Stimulated activated CD8-positive, alpha-beta memory T cell treated with anti-CD3 and anti-CD28 coated beads, Interleukin-15, amount 100 ng/mL, for 48 hours (primary cell): Measurements from ENCODE around the gene TM9SF1.
A peak's percentile ranks its signal among the peaks of the same experiment; 100 is the strongest.

Experiments
- DNase-seq, 2 donors: peaks; one replicate each; pipeline ENCODE4 v3.0.0-alpha.2; 2020; ENCODE audit warnings: low read depth in 2 of 2

The TM9SF1 gene, protein sequence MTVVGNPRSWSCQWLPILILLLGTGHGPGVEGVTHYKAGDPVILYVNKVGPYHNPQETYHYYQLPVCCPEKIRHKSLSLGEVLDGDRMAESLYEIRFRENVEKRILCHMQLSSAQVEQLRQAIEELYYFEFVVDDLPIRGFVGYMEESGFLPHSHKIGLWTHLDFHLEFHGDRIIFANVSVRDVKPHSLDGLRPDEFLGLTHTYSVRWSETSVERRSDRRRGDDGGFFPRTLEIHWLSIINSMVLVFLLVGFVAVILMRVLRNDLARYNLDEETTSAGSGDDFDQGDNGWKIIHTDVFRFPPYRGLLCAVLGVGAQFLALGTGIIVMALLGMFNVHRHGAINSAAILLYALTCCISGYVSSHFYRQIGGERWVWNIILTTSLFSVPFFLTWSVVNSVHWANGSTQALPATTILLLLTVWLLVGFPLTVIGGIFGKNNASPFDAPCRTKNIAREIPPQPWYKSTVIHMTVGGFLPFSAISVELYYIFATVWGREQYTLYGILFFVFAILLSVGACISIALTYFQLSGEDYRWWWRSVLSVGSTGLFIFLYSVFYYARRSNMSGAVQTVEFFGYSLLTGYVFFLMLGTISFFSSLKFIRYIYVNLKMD

DNA sequence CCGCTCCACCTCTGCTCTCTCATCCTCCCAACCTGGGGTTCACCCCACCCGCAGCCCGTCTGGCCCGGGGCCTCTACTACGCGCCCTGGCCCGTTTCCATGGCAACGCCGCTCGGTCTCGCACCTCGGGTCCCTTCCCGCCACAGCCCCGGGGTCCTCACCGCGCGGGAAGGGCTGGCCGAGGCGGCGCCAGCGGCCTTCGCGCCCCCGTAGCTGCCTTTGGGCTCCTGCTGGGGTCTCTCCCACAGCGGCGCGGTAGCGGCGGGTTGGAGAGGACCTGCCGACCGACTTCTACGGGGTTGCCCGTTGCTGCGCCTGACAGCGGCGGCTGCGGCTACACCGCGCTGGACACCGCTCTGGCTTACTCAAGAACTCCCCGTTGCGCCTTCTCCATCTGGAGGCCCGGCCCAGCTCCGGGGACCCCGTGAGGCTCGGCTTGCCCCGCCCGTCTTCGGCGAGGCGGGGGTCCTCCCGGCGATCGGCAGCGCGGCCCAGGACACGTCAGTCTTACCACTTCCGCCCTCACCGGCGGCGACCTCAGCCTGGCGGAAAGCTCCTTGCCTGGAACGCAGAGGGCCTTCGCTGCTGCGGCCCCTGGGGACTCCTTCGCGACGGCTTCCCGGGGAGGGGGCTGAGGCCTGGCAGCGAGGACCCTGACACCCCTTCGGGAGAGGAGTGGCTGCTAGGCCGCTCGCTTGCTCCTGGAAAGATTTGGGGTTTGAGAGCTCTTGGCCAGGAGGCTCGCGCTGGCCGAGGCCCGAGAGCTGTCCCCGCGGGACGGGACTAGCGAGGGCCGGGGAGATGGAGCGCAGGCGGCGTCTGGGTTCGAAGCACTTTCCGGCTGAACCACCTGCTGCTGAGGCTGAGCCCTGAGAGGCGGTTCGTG lies at the start of gene TM9SF1:
TM9SF1 (minus strand) TSS at position 256 of the 885 bp plus-strand sequence. CDS start 422 bp downstream, outside the sequence.
- peak; percentile 80 to 83 for DNase-seq

DNA sequence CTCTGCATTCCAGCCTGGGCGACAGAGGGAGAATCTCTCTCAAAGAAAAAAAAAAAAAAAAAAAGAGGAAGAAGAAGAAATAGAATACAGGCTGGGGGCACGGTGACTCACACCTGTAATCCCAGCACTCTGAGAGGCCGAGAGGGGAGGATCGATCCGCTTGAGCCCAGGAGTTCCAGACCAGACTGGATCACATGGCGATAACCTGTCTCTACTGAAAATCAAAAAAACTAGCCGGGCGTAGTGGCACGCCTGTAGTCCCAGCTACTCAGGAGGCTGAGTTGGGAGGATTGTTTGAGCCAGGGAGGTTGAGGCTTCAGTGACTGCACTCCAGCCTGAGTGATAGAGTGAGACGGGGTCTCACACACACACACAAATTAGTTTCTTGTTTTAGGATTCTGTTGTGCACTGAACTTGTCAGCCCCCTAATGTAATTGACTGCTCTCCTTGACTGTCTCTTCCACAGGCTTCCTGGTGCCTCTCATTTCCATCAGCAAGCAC lies 48.1 kb upstream of the TM9SF1 start:
- DNase-seq = no peak

DNA sequence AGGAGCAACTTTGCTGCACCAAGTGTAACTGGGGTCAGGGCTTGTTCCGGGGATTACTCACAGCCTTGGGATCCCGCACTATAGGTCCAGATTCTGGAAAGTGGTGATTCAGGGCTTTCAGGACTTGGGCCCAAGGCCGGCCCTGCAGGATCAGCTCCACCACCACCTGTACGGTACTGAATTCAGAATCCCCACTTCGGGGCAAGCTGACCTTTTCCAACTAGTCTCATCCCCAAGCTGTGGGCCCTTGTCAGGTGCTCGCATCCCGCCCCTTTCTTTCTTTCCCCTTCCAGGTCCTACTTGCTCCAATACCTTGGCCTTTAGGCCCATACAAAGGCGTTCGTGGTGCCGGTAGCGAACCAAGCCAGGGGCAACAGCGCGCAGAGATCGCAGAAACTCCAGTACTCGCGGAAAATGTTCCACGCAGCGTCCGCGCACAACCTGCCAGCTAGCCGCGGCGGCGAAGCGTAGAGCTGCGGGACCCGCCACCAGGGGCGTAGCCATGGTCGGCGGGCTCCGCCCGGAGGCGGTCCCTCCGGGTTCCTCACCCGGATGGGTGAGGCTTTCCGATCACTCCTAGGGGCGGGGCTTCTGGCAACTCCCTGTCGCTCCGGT lies 46.7 kb upstream of the TM9SF1 start:
- peak; percentile 90 to 93 for DNase-seq

DNA sequence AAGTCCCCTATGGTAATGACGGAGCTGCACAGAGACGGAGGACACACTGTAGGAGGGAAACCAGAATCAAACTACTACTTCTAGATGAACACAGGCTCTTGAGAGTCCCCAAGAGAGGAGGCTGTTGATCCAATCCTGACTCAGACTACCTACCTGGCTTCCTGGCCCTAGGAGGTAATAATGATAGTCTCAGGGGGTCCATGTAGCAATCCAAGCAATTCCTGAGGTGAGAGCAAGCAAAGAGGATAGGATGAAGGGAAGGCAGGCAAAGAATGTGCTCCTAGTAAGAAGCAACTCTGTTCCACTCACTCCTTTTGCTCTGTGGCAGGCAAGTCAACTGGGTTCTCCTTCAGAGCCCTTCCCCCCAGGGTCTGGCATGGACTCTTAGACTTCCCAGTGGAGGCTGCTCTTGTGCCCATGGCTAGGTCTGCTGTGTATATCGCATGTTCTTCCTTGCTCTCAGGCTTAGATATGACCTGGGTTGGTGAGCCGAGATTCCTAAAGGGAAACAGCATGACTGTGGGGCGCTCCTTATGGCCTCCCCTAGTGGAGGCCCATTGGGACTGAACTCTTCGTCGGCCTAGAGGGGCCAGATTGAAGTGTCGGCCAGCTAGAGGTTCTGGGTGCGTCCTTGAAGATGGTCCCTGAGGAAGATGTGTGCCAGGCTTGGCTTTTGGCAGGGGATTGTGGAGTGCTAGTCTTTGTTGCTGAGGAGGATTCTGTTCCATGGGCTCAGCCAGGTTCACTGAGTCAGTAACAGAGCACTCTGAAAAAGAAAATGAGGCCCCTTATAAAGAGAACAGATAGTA lies 45.1 kb upstream of the TM9SF1 start:
- DNase-seq = no peak

DNA sequence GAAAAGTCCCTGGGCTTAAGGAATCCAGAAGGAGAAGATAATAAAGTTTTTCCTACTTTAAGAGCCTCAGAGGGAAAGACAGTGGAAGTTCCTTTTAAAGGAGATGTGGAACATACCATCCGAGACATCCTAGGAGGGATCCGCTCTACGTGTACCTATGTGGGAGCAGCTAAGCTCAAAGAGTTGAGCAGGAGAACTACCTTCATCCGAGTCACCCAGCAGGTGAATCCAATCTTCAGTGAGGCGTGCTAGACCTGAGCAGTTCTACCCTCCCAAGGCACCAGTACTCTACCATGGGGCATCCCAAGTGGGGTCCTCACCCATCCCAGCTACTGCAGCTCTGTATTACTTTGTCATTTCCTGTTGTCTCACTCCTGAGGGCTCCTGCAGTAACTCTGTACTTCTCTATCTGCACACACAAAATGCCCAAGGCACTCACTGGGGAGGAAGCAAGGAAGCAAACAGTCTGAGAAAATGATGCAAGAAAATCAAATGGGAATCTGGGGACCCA lies 43.3 kb upstream of the TM9SF1 start:
- DNase-seq = no peak

DNA sequence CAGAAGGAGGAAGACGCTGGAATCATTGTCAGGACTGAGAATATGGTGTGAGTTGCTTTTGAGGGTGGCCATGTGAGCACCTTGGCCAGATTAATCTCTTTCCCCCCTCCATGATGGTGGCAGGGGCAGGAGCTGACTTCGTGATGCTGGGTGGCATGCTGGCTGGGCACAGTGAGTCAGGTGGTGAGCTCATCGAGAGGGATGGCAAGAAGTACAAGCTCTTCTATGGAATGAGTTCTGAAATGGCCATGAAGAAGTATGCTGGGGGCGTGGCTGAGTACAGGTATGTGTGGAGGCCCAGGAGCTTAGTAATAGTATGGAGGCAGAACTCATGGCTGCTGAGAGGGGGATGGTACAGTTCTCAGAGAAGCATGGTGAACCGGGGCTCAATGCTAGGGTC lies 42.9 kb upstream of the TM9SF1 start:
- no peak for DNase-seq

DNA sequence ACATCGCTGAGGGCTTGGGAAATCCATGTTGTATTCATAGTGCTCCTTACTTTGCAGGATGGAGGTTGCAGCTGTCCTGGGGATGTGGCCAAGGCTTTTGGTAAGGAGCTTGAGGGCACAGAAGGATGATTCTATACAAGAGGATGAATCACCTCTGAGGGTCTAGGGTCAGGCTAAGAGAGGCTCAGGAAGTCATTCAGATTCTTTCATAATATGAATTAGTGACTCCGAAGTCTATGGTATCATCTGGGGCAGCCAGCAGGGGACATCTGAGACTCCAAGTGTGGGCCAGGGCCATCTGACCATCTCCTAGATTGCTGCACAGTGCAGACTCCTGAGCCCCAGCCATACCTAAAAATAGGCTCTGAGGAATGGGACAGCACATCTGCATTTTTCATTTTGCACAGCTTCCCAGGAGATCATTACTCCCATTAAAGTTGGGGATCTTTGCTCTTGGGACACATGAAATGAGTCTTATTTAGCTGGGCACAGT lies 42.3 kb upstream of the TM9SF1 start:
- no peak for DNase-seq

DNA sequence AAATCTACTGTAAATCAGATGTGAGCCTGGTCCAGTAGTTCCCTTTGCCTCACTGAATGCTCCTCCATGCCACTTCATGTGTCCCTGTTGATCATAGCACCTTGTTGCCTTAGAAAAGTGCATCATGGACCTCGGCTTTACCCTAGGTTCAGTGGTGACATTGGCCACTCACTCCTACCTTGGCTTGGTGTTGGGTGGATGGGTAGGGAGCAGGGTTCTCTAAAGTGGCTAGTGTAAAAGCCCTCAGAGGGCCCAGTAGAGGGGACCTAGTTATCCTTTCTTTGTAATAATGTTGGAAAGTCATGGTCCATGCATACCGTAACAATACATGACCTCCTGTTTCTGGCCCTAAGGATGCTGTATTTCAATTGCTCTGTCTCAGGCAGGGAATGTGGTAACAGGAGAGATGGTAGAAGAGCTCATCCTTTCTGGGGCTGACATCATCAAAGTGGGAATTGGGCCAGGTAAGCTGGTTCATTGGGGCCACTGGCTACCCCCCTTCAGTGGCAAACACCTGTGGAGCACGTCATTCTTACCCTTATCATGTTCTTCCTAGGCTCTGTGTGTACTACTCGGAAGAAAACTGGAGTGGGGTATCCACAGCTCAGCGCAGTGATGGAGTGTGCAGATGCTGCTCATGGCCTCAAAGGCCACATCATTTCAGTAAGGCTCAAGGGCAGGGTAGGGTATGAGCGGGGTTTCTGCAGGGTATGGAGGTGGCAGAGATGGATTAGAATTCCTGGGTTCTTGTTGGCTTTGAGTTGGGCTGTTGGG lies 41.6 kb upstream of the TM9SF1 start:
- no peak for DNase-seq

DNA sequence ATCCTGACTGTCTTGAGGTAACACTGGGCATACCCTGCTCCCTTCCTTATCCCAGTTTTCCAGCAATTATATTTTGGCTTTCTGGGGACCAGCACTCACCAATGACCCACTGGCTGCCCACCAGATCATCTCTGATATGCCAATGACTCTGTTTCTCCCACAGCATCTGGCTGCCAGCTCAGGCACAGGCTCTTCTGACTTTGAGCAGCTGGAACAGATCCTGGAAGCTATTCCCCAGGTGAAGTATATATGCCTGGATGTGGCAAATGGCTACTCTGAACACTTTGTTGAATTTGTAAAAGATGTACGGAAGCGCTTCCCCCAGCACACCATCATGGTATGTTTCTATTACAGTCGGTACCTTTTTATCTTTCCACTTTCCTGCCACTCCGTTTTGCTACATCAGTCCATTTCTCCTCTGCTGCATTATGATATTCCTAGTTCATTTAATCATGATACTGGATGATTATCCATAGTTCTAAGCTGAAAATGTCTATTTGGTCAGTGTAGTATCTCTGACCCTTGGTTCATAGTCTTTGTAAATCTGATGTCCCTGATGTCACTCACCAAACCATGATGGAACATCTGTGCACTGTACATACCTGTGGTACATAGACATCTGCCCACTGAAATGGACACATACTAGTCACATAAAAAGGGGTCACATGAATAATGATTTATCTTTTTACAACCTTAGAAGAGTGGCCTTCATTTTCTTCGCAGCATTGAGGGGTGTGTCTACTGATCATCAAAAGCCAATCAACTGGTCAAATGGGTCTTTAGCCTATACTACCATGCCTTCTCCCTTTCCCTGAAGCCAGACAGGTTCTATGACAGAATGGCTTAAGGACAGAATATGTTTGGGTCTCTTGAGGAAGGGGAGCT lies 40.8 kb upstream of the TM9SF1 start:
- DNase-seq = no peak

DNA sequence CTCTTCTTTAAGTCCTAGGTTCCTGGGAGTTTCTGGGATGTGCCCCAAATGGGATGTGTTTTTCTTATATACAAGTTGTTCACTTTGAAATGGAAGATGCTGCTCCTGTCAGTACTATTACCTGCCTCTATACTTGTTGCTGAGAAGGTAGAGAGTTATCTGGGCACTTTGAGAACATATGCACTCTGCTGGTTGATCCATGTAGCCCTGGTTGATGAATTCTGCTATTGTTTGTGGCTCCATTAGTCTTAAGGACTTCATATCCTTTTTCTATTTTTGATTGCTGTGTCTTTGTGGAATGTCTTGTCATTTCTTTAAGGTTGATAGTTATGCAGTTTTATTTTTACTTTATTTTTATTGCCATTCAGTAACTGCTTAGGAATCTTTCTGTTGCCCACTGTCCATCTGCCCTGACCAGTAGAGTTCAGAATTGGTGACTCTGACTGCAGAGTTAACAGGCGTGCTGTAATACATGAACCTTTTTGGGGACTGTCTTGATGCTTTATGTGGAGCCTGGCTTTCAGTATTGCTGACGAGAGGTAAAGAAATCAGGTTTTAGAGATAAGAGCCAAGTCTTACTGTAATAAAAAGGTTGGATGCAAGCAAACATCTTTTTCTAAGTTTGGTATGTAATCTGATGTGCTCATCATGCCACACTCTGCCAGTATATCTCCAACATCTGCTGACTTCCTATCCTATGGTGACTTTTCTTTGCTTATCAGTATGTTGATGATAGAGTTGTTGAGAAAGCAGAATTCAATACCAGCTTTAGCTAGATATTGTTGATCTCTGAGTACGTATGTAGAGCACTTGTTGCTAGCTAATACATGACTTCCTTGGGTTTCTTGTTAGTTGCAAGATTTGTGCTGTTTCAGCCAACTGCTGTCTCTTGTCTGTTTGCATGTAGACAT lies 39.1 kb upstream of the TM9SF1 start:
- no peak for DNase-seq

DNA sequence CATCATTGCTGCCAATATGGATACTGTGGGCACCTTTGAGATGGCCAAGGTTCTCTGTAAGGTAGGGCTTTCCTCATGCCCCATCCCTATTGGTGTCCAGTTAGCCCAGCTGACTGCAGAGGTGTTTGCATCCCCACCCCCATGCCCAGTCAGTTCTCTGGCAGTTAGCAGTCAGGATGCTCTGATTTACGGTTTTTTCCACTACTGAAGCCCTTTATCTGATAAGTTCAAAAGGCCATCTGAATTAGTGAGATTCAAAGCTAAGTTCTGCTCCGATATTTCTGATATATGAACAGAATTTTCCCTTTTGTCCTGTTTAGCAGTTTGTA lies 38.3 kb upstream of the TM9SF1 start:
- no peak for DNase-seq

DNA sequence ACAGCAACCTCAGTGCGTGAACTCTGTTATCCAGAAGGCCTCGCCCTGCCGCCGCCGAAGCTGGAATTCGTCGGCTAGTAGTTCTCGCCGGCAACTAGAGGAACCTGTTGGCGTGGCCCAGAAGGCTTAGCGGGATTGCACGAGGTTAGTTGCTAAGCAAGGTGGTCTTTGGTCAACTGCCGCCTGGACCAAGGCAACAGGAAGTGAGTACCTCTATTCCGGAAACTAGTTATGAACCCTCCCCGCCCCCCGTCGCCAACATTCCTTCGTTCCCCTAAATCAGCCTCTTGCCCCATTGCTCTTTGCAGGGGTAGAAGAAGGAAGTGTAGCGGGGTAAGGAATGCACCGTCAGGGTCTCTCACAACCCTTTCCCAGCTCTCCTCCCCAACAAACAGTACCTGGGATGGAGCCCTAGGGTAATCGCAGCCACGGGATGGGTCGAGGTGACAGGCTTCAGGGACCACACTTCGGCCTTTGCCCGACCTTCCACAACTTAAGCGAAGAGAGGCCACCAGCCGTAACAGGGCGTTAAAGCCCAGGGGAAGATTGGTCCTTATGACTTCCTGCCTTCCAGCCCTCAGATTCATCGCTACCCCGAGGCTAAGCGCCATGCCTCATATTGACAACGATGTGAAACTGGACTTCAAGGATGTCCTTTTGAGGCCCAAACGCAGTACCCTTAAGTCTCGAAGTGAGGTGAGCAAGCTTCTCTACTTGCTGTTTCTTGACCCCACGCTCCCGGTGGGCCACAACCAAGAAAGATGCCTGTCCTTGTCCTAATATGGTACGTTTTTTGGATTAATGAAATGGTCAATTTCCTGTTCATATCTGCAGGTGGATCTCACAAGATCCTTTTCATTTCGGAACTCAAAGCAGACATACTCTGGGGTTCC lies 37.6 kb upstream of the TM9SF1 start, which contains the start of gene GMPR2:
GMPR2 (plus strand) TSS at position 285 of the 893 bp plus-strand sequence; CDS start at position 610, 325 bp downstream.
- peak in 1 of 2 donors; percentile 44 for DNase-seq

DNA sequence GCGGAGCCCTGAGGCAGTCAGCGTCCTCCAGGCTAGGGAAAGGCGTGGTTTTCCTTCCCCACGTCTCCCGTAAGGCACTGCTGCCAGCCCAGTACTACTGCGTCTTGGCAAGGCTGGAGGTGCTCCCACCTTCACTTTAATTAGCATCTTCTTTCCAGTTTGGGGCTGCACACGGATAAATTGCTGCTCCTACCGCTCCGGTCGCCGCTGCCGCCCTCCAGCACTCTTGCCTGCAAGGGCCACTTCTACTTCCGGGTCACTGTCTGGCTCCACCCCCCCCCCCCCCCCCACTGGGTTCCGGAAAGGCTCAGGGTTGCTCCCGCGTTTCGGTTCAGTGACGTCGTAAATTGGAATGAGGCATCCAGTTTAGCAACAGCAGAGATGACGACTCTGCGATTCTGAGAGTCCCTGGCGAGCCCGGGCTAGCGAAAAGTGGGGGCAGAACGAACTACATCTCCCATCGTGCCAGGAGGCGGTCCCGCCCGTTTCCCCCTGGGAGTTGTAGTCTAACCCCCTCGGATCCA lies 36.9 kb upstream of the TM9SF1 start, which contains the start of gene NEDD8:
NEDD8 (minus strand) TSS at position 247 of the 524 bp plus-strand sequence; CDS start at position 147, 100 bp downstream.
- DNase-seq = peak; percentile 82 to 88

DNA sequence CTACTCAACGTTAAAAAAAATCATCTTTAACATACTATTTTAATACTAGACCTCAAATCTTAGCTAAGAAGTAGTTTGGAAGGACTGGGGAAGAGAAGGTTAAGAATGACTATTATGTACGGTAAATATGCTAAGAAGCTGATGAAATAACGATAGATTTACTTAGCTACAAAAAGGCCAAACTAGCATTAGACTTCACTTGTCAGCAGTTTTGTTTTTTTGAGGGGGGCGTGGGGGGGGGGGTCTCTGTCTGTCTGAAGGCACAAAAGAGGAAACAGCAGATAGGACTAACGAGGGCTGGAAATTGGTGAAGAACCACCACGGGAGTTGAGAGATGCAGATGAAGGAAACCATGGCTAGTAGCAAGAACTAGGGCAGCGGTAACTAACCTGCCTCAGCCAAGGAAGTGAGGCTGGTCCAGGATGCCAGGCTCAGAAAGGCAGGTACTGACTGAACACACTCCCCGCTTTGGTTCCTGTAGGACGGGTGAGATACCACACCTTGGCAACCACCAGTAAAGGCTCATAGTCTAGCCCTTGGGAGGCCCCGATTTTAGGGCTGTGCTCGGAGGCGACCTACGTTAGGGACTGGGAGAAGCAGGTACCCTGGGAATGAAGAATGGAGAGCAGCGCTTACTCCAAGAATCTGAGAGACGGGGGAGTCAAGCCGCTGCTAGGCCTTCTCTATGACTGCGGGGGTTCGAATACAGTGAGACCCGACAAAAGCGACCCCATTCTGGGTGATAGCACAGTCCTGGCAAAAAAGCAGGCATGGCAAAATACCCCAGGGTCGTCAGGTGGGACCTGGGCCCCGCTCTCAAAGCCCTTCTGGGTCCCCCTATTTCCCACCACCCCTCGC lies 36.3 kb upstream of the TM9SF1 start:
- DNase-seq = no peak

DNA sequence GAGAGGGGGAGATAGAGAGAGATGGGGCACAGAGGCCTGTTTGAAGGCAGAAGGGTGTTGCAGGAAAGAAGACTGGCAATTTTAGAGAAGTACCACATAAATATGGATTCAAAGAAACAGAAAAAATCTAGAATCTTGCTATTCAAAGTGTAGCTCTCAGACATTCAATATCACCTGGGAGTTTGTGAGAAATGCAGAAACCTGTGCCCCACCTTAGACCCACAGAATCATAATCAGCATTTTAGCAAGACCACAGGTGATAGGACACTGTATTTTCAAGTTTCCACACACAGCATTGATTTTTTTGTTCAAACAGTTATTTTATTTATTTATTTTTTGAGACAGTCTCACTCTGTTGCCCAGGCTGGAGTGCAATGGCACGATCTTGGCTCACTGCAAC lies 33.7 kb upstream of the TM9SF1 start:
- DNase-seq = no peak
